Activated CD8-positive, alpha-beta memory T cell treated with anti-CD3 and anti-CD28 coated beads, Interleukin-2, amount 50 U/mL, for 24 hours (primary cell): ENCODE results near the gene CADM2.

ENCODE experiments used
- DNase-seq: peaks from one replicate; pipeline ENCODE4 v3.0.0-alpha.2; 2020; ENCODE audit errors: extremely low read depth

Gene CADM2

DNA sequence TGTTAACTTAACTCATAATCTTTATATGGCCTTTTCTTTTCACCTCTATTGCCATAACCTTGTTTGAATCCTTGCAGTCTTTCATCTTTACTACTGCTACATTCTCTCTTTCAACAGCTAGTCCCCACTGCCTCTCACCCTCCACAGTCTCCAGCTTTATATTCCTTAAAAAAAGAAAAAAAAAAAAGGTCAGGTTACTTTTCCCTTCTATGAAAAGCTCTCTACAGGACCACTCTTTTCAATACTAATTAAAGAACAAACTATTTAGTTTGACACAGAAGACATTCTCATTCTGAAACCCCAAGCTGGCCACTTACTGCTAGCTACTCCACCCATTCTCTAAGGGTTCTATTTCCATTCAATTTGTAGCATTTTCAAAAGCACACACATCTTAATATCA, 25.6 kb downstream of the CADM2 start:
- DNase-seq = no peak

DNA sequence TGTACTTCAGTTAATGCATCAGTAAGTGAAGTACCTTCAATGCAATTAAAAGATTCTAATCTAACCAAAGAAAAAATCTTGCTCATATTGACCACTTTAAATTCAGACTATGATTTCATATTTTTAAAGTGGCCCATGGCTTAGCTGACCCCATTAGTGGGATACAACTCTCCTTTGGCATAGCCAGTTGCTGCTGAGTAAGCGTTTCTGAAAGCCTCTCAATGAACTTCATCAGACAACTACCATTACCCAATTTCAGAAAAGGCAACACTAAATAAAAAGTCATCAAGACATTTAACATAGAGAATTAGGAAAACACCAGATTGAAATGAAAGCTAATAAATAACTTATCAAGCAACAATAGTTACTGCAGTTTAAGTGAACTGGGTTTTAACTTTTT, 27.0 kb downstream of the CADM2 start:
- no peak for DNase-seq

DNA sequence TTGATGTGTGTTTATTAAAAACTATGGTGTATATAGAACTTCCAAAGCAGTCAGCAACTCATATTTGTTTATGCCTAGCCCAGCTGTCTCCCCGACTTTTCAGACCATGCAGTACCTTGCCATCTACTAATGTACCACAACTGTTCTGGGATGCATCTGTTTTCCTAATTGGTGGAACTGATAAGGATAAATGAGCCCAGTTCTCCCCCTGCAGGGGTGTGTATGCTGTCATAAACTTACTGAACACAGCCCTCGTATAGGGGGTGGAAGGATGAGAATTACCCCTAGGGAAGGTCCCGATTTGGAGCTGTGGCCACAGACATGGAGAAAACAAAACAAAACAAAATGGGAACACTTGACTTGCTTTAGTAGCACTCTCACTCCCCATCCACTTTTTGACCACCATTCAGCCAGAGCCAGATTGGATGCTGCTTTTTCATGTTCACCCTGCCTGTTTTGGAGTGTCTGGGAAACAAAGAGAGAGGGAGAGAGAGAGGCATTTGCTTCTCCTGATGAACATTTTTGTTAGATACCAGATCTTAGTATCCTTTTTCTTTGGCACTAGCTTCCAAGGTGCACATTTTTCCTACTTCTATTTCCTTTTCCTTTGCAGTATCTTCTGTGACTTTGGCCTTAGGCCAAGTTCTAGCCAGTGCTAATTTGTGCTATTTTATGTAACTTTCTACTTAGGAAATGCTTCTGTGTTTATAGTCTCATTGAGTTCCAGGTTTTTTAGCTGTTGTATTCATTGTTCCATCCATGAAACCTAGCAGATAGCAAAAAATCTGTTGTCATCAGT, 29.1 kb downstream of the CADM2 start:
- DNase-seq = no peak

DNA sequence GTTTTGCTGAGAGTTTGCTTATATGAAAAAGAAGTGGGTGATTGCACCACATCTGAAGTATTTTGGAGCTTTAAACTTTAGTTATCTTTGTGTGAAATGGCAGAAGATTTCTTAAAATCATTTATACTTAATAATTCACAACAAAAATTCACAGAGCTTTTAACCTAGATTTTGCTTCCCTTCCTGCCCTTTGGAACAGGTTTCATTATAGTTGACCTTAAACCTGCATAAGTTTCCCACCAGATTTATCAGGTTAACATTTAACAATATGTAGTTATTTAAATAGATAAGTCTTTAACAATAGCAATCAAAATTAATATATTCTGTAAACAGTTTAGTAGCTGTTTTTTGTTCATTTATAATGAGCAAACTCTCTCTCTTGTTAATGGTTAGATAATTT, 30.3 kb downstream of the CADM2 start:
- no peak for DNase-seq

DNA sequence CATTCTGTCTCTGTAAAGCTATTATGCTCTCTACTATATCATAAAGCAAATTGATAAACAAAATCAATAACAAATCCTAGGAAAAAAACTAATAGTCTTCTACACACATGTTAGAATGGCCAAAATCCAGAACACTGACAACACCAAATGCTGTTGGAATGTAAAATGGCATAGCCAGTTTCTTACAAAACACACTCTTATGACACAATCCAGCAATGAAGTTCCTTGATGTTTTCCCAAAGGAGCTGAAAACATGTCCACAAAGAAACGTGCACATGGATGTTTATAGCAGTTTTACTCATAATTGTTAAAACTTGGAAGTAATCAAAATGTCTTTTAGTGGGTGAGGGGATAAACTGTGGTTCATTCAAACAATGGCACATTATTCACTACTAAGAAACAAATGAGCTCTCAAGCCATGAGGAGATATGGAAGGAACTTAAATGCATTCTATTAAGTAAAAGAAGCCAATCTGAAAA, 32.7 kb downstream of the CADM2 start:
- no peak for DNase-seq

DNA sequence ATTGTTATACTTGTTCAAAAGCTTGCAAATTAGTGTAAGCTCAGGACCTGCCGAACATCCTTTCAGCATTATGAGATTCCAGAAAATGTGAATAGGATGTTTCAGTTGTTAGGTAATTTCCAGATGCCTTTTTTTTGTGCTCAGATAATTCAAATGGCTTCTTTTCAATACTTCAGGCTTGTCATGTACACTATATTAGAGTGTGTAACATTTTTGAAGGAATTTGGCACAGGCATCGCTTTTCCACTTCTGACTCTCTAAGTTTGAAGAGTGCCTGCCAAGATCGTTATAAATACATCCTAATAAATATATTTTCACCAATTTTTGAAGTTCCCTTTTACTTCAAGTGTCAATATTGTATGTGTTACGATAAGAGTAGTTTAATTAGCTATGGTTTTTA, 35.2 kb downstream of the CADM2 start:
- no peak for DNase-seq

DNA sequence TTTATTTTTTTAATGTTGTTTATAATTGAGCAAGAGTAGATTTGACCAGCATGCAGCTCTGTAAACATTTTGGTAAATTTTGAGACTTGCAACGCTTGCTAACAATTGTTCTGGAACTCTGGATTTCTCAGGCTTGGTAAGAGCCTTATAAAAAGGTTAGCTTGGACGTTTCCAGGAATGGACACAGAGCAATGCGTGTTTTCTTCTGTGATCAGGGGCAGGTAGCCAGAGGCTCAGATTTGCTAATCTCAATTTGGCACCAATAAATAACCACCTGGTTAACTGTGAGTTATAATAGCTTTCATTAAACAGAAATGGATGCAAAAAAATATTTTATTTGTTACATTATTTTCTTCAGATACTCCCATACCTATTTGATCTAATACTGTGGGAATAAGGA, 39.8 kb downstream of the CADM2 start:
- DNase-seq = no peak

DNA sequence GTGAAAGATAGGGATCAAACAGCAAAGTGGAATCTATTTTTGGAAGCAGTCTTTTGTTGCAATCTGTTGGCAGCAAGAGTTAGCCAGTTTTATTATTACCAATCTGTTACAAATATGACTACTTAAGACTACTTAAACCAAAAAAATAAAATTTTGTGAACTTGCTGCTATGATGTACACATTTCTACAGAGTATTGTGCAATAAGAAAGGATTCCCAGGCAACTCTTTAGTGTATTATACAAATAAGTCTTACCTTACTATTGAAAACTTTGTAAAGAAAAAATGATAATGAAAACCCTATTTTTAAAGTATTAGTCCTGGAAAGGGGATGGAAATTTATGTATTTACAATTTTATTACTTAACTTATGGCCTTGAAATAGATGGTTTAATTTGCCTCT, 44.7 kb downstream of the CADM2 start:
- no peak for DNase-seq

DNA sequence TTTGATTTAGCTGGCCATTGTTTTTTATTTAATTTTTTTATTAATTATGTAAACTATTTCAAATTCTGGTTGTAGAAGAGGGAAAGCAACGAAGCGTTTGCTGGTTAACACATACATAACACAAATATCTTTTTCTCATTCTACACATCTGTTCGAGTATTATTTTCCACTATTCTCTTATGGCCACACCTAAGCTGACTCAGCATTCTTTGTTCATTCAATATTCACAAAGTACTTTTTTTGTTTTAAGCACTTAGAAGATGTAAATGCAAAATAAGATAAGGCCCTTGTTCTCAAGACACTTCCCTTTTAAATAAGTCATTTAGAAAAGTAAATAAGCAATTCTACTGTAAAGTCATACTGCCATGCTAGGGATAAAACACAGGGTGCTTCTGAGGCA, 45.4 kb downstream of the CADM2 start:
- no peak for DNase-seq

DNA sequence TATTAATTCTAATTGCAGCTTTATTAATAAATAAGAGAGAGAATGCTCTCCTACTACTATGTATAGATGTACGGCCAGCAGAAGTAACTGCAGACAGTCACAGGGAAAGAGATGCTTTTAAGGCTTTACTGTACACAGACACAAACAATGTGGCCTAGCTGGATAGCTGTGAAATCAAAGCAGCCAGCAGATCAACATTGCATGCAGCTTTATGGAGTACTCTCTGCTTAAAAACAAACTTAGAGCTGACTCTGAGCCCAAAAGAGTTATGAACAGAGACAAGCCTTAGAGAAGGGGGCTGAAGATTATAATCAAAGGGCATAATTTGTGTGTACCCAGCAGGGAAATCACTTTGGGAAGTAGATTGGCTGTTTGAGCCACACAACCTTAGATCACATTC, 47.2 kb downstream of the CADM2 start:
- DNase-seq = no peak

DNA sequence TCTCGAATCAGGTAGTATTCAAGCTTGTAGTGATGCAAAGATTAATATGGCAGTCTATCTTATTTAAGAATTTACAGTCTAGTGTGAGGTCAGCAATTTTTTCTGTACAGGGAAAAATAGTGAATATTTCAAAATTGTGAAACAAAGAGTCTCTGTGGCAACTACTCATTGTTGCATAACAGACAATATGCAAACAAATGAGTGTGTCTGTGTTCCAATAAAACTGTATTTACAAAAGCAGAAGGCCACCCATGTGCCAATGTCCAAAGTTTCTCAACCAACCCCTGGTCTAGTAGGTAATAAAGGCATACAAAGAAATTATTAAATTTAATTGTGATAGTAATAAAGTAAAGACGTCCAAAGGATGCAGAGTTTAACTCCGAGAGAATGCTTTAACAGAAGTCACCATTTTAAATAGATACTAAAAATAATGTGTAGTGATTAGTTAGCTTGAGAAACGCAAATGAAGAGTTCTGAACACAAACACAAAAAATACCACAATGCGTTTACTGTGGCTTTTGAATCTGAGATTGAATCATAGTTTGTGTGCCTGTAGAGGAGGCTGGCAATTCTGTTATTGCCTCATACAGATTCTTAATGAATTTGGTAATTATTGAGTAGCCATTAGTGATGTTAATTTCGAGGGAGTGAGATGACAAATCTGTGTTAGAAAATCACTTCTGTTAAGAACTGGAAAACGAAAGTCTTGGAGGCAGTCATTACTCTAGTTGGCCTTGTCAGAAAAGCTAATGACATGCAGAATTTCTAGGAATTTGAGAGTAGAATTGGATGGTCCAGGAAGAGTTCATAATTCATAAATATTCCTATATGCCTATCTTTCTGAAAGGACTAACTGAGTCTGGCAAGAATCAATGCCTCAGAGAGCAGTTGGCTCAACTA, 48.7 kb downstream of the CADM2 start:
- DNase-seq = no peak

DNA sequence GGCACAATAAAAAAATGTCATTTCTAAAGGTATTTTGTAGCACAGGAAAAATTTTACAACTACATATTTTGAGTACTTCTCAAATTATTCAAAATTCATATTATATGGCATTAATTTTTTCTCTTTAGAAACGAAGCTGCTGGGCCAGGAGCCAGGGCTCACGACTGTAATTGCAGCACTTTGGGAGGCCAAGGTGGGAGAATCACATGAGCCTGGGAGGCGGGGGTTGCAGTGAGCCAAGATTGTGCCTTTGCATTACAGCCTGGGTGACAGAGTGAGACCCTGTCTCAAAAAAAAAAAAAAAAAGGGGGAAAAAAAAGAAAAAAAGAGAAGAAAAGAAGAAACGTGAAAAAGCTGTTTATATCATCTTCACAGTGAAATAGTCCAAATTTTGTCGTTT, 62.0 kb downstream of the CADM2 start:
- DNase-seq = no peak

DNA sequence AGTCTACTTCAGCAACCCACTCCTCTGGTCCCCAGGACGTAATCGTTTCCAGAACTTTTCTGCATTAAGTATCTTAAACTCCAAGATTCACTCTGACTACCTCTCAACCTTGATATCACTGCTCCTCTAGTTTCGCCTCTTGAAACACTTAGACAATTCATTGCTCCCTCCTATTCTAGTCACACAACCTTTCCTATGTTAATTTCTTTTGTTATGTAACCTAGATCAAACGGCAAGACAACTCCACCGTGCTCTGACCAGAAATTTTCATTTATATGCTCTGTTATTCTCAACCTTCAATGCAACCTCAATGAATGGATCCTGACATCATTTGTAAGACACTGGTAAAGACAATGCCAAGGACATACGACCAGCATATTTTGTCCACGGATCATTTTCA, 71.3 kb downstream of the CADM2 start:
- no peak for DNase-seq

DNA sequence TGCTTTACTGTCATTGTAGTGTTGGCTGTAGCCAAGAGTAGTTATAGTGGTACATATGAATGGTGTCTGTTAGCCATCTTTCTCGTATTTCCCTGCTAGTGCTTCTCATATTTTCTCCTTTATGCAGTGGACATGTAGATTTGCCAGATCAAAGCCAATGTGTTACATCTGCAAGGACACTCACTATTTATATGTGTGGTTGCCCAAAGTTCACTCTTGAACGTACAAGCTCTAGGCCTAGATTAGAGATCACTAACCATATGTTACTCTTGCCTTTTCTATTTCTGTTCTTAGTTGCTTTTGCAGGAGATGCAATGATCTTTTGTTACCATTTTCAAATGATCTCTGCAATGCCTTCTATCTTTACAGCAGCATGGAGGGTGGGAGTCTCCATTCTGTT, 78.4 kb downstream of the CADM2 start:
- DNase-seq = no peak

DNA sequence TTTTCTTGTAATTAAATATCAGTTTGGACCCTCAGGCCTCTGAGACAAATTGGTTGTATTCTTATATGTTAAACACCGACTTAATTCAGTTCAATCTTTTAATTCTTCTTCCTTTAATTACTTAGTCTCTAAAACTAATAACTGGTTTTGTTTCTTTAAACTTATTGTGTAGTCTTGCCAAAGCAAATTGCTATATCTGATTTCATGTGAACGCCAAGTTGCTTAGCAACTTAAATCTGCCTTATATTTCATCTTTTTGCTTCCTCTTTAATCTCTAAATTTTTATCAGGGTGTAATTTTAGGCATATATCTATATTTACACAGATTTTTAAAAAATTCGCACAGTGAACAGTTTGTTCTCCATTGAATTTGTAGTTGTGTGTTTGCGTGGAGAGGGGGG, 82.2 kb downstream of the CADM2 start:
- DNase-seq = no peak

DNA sequence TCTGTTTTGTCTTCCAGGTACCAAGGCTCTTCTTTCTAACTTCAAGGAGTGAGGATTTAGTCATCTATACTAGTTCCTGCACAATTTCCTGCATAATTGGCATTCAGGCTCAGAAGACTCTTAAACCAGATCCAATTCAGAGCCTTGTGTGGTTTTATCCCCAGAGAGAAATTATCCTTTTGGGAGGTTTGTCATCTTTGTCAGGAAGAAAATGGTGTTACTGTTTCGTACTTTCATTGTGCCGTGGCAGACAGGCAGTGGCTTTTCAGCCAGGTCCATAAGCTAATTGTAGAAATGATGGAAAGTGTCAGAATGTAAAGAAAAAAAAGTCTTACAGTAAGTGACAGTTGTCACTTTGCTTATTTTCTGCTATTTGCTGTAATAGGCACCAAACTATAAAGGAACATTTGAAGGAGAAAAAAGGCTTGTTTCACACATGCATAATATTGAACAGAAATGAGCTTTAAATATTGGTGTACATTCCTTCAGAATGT, 82.8 kb downstream of the CADM2 start:
- no peak for DNase-seq

DNA sequence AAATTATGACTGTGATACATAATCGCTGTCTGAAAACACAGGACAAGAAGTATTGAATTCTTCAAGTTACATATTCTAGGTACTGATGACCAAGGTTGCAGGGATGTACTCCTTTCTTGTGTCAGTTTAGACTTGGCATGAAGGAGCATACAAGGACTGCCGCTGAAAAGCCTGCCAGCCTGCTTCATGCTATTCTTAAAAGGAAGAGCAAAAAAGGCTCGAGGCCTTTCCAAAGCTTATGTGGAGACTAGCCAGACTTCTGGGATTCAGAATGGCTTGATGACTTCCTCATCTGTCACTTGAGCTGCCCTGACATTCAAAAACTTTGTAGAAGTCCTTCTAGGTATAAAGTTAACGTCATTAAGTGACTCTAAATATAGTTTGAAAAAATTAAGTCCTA, 92.0 kb downstream of the CADM2 start:
- DNase-seq = no peak

DNA sequence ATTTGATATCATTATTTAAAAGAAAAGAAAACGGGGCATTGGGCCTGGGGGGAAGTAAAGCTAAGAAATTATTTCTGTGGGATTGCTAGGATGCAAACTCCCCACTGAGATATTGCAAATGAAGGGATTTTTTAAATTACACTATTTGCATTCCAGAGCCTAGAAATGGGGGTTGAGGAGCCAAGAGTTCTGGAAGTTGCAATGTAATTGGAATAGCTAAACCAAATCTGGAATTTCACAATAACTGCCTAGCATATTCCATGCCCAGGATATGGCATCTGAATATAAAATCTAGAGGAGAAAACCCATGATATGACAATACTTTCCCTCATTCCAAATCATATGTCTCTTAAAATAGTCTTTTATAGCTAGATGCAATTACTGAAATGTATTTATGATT, 93.0 kb downstream of the CADM2 start:
- no peak for DNase-seq

DNA sequence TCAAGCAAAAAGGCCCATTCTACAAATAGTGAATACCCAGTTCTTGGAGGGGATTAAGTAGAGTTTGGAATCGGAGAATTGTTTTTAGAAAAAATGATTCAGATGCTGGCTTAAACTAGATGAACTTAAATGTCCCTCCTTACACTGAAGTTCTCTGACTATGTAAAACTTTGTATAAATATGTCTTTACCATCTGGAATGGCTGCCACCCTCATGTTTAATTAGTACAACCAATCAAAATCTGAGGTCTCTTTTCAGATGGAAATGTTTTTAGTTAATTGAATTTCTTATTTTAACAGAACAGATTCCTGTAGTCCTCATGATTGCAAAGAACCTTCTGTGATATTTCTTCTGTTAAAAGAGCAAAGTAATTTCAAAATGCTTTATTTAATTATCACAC, 94.8 kb downstream of the CADM2 start:
- DNase-seq = no peak

DNA sequence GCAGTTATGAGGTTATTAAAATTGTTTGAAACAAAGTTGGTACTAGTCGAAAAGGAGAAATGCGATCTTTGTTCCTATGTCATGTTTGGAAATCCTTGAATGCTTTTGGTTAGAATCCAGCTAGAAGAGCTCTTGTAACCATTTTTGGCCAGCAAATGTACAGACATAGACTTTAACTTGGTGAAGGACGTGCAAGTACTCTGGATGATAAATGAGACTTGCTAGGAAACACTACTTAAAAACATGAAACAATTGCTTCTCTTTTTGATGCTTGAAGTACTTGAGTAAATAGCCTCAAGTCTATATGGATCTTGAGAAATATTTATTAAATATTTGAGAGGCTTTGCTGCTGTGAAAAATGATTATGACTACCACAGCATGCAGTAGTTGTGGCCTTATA, 95.8 kb downstream of the CADM2 start:
- DNase-seq = no peak

DNA sequence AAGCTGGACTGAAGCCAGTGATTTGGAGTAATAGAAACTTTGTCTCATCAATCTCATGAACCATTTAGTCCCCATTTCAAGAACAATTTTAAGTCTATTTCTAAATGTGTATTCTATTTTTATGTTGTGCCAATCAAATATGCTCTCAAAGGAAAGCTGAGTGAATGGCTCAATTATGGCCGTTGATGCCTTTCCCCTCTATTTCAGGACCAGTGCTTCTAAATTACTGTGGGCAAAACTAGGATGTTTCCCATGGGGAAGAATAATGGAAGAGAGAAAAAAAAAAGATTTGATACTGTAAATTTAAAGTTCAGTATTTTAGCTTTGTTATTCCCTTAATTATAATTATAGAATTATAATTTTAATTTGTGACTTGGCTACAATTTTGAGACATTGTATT, 110.1 kb downstream of the CADM2 start:
- no peak for DNase-seq

DNA sequence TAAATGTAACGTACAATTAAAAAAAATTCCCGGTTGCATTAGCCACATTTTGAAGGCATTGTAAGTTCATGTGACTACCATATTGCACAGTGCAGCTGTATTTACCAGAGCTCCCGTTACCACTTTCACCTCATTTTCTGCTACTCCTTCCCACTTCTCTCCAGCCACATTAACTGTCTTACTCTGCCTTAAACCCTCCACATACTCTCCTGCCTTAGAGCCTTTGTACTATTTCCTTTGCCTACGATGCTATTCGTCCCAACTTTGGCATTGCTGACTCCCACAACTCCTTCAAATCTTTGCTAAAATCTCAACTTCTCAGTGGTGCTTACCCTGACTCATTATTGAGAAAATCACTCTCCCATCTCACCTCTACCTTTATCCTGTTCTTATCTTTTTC, 115.2 kb downstream of the CADM2 start:
- no peak for DNase-seq

DNA sequence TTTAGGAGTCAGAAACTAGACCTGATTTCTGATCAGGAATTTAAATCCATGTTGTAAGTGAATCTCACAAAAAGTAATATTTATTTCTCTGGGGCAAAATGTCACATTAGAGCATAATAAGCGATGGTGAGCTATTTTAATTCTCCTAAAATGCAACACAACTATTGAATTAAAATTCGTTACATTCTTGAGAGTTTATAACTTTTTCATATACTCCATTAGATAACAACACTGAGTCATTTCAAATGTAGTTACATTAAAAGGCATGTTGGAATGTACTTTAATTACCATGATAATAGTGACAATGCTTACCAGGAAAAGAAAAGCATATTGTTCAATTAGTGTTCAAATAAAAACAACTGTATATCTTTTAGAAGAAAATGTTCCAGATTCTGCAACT, 116.9 kb downstream of the CADM2 start:
- no peak for DNase-seq
